ENCODE data around the gene TRIB2.
A peak's percentile ranks its signal among the peaks of the same experiment; 100 is the strongest.

TRIB2 gene

DNA sequence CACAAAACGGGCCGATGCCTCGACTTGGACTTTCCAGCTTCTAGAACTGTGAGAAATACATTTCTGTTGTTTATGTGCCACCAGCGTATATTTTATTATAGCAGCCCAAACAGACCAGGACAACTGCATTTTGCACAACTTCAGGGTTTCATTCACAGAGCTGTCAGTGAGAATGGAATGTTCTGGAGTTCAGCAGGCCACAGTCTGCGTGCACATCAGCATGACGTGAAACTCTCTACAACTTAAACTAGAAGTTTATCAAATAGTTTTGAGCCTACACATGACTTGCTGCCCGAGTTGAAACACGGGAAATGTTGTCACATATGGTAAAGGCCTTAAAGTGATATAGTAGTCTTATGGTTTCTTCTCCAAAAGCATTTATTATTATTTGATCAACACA, 3.9 kb upstream of the TRIB2 start:
- Histone ChIP-seq H3K9ac (ENCODE audit: low read length) (no peak overlapping the region), H2AFZ (ENCODE audit: low read depth, low read length) (no peak overlapping the region), H3K4me1 (ENCODE audit: low read length) (no peaks in the 10 kb centered on the region), H3K4me2 (ENCODE audit: low read length) (no peak overlapping the region), H3K9me3 (ENCODE audit: insufficient read depth, low read length) (no peaks in the 10 kb centered on the region), H3K4me3 (ENCODE audit: low read length) (no peak overlapping the region), H4K20me1 (ENCODE audit: insufficient read depth, low read length) (no peaks in the 10 kb centered on the region), H3K27me3 (ENCODE audit: low read depth, low read length) (peaks cover under 1% of the 10 kb centered on the region), H3K36me3 (replicated peaks; ENCODE audit: low read depth, low read length) (no peaks in the 10 kb centered on the region), H3K27ac (ENCODE audit: low read length) (no peak overlapping the region), H3K79me2 (ENCODE audit: low read length) (no peaks in the 10 kb centered on the region)
- TF ChIP-seq CTCF (IDR thresholded peaks at IDR 0.05; ENCODE audit: low read depth, low read length) (no peak), EZH2phosphoT487 (IDR thresholded peaks at IDR 0.05; ENCODE audit: low read depth) (no peak)

DNA sequence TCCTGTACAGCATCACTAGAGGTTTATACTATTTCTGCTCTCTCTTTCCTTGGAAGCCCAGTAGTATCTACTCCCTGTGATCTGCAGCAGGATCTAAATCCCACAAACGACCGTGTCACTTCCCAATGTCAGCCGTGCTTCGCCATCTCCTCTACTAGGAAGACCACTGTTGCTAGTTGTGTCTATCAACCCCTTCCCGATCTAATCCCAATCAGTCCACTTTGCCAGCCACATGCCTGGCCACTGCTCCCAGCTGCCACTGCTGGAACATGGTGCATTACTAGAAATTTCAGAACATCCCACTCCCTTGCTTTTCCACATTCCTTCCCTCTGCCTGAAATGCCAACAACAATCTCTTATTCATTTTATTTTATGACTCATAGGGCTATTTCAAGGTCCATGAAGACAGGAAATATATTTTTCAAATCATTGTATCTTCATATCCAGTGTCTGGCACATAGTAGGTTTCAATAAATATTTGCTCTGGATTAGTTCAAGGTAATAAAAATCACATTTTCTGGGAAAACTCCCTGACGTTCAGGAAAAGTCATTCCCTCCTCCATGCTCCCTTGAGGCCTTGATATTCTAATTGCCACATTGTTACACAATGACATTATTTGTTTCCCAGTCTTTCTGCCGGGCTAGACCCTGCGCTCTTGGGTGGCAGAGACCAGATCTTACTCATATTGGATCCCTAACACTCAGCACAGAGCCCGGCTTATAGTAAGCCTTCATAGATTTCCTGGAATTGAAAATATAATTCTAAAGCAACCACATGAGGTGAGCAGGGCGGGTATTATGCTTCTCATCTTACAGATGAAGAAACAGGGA, 2.1 kb upstream of the TRIB2 start:
- Histone ChIP-seq H3K4me3 (ENCODE audit: low read length) (no peak overlapping the region), H3K9ac (ENCODE audit: low read length) (no peak overlapping the region), H3K79me2 (ENCODE audit: low read length) (no peaks in the 10 kb centered on the region), H3K9me3 (ENCODE audit: insufficient read depth, low read length) (no peaks in the 10 kb centered on the region), H3K36me3 (replicated peaks; ENCODE audit: low read depth, low read length) (no peaks in the 10 kb centered on the region), H2AFZ (ENCODE audit: low read depth, low read length) (no peak overlapping the region), H3K4me2 (ENCODE audit: low read length) (no peak overlapping the region), H3K27ac (ENCODE audit: low read length) (no peak overlapping the region), H4K20me1 (ENCODE audit: insufficient read depth, low read length) (no peaks in the 10 kb centered on the region), H3K27me3 (ENCODE audit: low read depth, low read length) (peaks cover 10% of the 10 kb centered on the region), H3K4me1 (ENCODE audit: low read length) (no peaks in the 10 kb centered on the region)
- no peak for TF ChIP-seq EZH2phosphoT487 (IDR thresholded peaks at IDR 0.05; ENCODE audit: low read depth)
- TF ChIP-seq CTCF (IDR thresholded peaks at IDR 0.05; ENCODE audit: low read depth, low read length): no peak

- no peak overlapping the region for H3K9ac ChIP-seq (ENCODE audit: low read length)
- peak overlapping the region; percentile 90 for H3K4me3 ChIP-seq (ENCODE audit: low read length)
- H3K4me1 ChIP-seq (ENCODE audit: low read length): no peaks in the 10 kb centered on the region
- no peaks in the 10 kb centered on the region for H3K36me3 ChIP-seq (replicated peaks; ENCODE audit: low read depth, low read length)
- TF ChIP-seq CTCF (IDR thresholded peaks at IDR 0.05; ENCODE audit: low read depth, low read length): no peak
- TF ChIP-seq EZH2phosphoT487 (IDR thresholded peaks at IDR 0.05; ENCODE audit: low read depth): no peak
- H3K27ac ChIP-seq (ENCODE audit: low read length): no peak overlapping the region
- H3K4me2 ChIP-seq (ENCODE audit: low read length): peak overlapping the region; percentile 93
- no peaks in the 10 kb centered on the region for H3K9me3 ChIP-seq (ENCODE audit: insufficient read depth, low read length)
- H4K20me1 ChIP-seq (ENCODE audit: insufficient read depth, low read length): no peaks in the 10 kb centered on the region
- no peak overlapping the region for H2AFZ ChIP-seq (ENCODE audit: low read depth, low read length)
- H3K27me3 ChIP-seq (ENCODE audit: low read depth, low read length): peaks cover 10% of the 10 kb centered on the region
- no peaks in the 10 kb centered on the region for H3K79me2 ChIP-seq (ENCODE audit: low read length)
These were observed 1.3 kb upstream of the TRIB2 start for GRCh38 chr2:12715258-12716031.

DNA sequence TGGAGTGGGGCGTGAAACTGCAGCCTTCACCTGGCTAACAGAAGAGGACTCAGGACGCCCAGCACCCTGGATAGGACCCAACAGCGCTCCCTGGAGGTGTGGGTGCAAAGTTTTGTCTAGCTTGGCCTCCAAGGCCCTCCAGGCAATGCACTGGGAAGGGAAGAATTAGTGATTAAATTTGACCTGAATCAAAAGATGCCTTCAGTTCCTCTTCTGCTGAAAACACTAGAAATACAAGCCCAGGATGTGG, 779 bp upstream of the TRIB2 start:
- Histone ChIP-seq H3K4me2 (ENCODE audit: low read length) (peak overlapping the region; percentile 93), H3K27ac (ENCODE audit: low read length) (no peak overlapping the region), H3K9me3 (ENCODE audit: insufficient read depth, low read length) (no peaks in the 10 kb centered on the region)

More for the DNA sequence above, 779 bp upstream of the TRIB2 start:
- Histone ChIP-seq H2AFZ (ENCODE audit: low read depth, low read length) (peak overlapping the region; percentile 86), H3K9ac (ENCODE audit: low read length) (peak overlapping the region; percentile 74), H3K79me2 (ENCODE audit: low read length) (no peaks in the 10 kb centered on the region), H3K36me3 (replicated peaks; ENCODE audit: low read depth, low read length) (no peaks in the 10 kb centered on the region), H3K27me3 (ENCODE audit: low read depth, low read length) (peaks cover 13% of the 10 kb centered on the region), H4K20me1 (ENCODE audit: insufficient read depth, low read length) (no peaks in the 10 kb centered on the region), H3K4me1 (ENCODE audit: low read length) (no peaks in the 10 kb centered on the region), H3K4me3 (ENCODE audit: low read length) (peak overlapping the region; percentile 90)
- no peak for TF ChIP-seq EZH2phosphoT487 (IDR thresholded peaks at IDR 0.05; ENCODE audit: low read depth)
- peak; percentile 71 for TF ChIP-seq CTCF (IDR thresholded peaks at IDR 0.05; ENCODE audit: low read depth, low read length)

Data from OCI-LY3 (cell line).